ENCODE data around the gene CHCHD5. TPM values are rescaled to one million over a fixed set of nuclear protein-coding genes. Genes with fewer than 3 reads are reported as not detected.

The CHCHD5 gene
- total RNA-seq, 1 experiment from 2014 or later: 37.1 TPM

- DNase-seq (ENCODE audit: low spot score): no peak
- CTCF ChIA-PET: no interaction called here
- H3K4me3 ChIP-seq (ENCODE audit: low read depth, low read length, poor library complexity, severe bottlenecking): peak overlapping the region; percentile 59
- intact Hi-C loops (cut with micrococcal nuclease; ENCODE audit: unreplicated experiment): no loop called here
- H3K27ac ChIP-seq (ENCODE audit: low read depth, low read length, poor library complexity, severe bottlenecking): peak overlapping the region; percentile 94
- peaks cover 13% of the 10 kb centered on the region for H3K4me1 ChIP-seq (ENCODE audit: insufficient read depth, low read length, poor library complexity, severe bottlenecking)
- H3K27me3 ChIP-seq (replicated peaks; ENCODE audit: insufficient read depth, low read depth, low read length, poor library complexity): no peaks in the 10 kb centered on the region
- H3K9me3 ChIP-seq (ENCODE audit: low read depth, low read length, poor library complexity, severe bottlenecking): no peaks in the 10 kb centered on the region
- peaks cover 10% of the 10 kb centered on the region for H3K36me3 ChIP-seq (ENCODE audit: insufficient read depth, low read length, poor library complexity, severe bottlenecking)
- TF ChIP-seq, protein P1, sequence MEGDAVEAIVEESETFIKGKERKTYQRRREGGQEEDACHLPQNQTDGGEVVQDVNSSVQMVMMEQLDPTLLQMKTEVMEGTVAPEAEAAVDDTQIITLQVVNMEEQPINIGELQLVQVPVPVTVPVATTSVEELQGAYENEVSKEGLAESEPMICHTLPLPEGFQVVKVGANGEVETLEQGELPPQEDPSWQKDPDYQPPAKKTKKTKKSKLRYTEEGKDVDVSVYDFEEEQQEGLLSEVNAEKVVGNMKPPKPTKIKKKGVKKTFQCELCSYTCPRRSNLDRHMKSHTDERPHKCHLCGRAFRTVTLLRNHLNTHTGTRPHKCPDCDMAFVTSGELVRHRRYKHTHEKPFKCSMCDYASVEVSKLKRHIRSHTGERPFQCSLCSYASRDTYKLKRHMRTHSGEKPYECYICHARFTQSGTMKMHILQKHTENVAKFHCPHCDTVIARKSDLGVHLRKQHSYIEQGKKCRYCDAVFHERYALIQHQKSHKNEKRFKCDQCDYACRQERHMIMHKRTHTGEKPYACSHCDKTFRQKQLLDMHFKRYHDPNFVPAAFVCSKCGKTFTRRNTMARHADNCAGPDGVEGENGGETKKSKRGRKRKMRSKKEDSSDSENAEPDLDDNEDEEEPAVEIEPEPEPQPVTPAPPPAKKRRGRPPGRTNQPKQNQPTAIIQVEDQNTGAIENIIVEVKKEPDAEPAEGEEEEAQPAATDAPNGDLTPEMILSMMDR (conservative IDR thresholded peaks at IDR 0.05; ENCODE audit: low read depth, low read length): no peak
- TF ChIP-seq EZH2 (IDR thresholded peaks at IDR 0.05; ENCODE audit: borderline replicate concordance, low read depth, low read length, poor library complexity, severe bottlenecking): no peak
- POLR2A ChIA-PET (ENCODE audit: low non-redundant PET): no interaction called here
- no TSS peak for BruUV-seq (replicated peaks)
Observed at GRCh38 chr2:112585400-112585799, 991 bp downstream of the CHCHD5 start.

DNA sequence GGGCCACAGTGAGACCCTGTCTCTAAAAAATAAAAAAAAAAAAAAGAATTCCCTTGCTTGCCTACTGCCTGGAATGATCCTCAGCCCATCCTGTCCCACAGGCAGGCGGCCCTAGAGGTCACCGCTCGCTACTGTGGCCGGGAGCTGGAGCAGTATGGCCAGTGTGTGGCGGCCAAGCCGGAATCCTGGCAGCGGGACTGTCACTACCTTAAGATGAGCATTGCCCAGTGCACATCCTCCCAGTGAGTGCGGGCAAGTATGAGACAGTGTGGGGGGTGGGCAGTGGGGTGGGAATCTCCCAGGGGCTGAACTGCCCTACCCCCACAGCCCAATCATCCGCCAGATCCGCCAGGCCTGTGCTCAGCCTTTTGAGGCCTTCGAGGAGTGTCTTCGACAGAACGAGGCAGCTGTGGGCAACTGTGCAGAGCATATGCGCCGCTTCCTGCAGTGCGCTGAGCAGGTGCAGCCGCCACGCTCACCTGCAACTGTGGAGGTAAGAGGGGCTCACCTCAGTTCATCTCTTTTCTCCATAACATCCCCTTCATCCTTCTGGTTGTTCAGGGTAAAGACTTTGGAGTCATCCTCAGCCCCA is 1.6 kb downstream of the CHCHD5 start:
- H3K27me3 ChIP-seq (replicated peaks; ENCODE audit: insufficient read depth, low read depth, low read length, poor library complexity): no peaks in the 10 kb centered on the region

GRCh38 chr2:112588611-112589045 is 4.2 kb downstream of the CHCHD5 start:
- BruUV-seq (replicated peaks): no TSS peak

More for the DNA sequence above, 1.6 kb downstream of the CHCHD5 start:
- intact Hi-C loops (cut with micrococcal nuclease; ENCODE audit: unreplicated experiment): no loop called here
- peak overlapping the region; percentile 94 for H3K27ac ChIP-seq (ENCODE audit: low read depth, low read length, poor library complexity, severe bottlenecking)
- ChIA-PET POLR2A (ENCODE audit: low non-redundant PET) (no interaction called here), CTCF (no interaction called here)
- H3K4me1 ChIP-seq (ENCODE audit: insufficient read depth, low read length, poor library complexity, severe bottlenecking): peaks cover 13% of the 10 kb centered on the region
- TF ChIP-seq EZH2 (IDR thresholded peaks at IDR 0.05; ENCODE audit: borderline replicate concordance, low read depth, low read length, poor library complexity, severe bottlenecking): no peak
- TF ChIP-seq, protein P1 (conservative IDR thresholded peaks at IDR 0.05; ENCODE audit: low read depth, low read length): no peak
- no TSS peak for BruUV-seq (replicated peaks)
- no peak overlapping the region for H3K4me3 ChIP-seq (ENCODE audit: low read depth, low read length, poor library complexity, severe bottlenecking)
- no peak for DNase-seq (ENCODE audit: low spot score)
- H3K36me3 ChIP-seq (ENCODE audit: insufficient read depth, low read length, poor library complexity, severe bottlenecking): peaks cover 10% of the 10 kb centered on the region
- no peaks in the 10 kb centered on the region for H3K9me3 ChIP-seq (ENCODE audit: low read depth, low read length, poor library complexity, severe bottlenecking)

More at GRCh38 chr2:112588611-112589045, 4.2 kb downstream of the CHCHD5 start:
- ChIA-PET CTCF (no interaction called here), POLR2A (ENCODE audit: low non-redundant PET) (no interaction called here)
- peaks cover 7% of the 10 kb centered on the region for H3K4me1 ChIP-seq (ENCODE audit: insufficient read depth, low read length, poor library complexity, severe bottlenecking)
- no peaks in the 10 kb centered on the region for H3K9me3 ChIP-seq (ENCODE audit: low read depth, low read length, poor library complexity, severe bottlenecking)
- intact Hi-C loops (cut with micrococcal nuclease; ENCODE audit: unreplicated experiment): no loop called here
- H3K27me3 ChIP-seq (replicated peaks; ENCODE audit: insufficient read depth, low read depth, low read length, poor library complexity): no peaks in the 10 kb centered on the region
- DNase-seq (ENCODE audit: low spot score): no peak
- H3K36me3 ChIP-seq (ENCODE audit: insufficient read depth, low read length, poor library complexity, severe bottlenecking): peaks cover 10% of the 10 kb centered on the region
- no peak overlapping the region for H3K4me3 ChIP-seq (ENCODE audit: low read depth, low read length, poor library complexity, severe bottlenecking)
- no peak overlapping the region for H3K27ac ChIP-seq (ENCODE audit: low read depth, low read length, poor library complexity, severe bottlenecking)
- TF ChIP-seq, protein P1 (conservative IDR thresholded peaks at IDR 0.05; ENCODE audit: low read depth, low read length): no peak
- TF ChIP-seq EZH2 (IDR thresholded peaks at IDR 0.05; ENCODE audit: borderline replicate concordance, low read depth, low read length, poor library complexity, severe bottlenecking): no peak
